ENCODE data around the gene REPS2. TPM values are rescaled to one million over a fixed set of nuclear protein-coding genes. Genes with fewer than 3 reads are reported as not detected.

Gene REPS2
- total and polyA plus RNA-seq, 8 donors = 12.6 to 19.5 (median 15.1) TPM

DNA sequence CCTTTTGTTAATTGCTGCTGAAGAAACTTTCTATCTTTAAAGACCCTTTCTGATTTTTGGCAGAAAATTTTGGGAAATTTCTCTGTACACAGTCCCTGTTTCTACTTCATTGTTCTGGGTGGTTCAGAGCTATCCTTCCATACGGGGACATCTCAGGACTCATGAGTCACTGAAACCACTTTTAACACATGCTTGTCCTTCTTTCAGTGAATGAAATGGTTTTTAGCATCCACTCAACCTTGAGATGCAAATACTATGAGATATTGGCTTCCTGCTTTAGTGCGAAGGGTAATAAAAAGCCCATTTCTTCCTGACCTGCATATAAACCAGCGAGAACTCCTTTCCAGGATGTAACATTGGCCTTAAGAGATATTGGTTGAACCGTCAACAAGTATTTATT, 158.0 kb downstream of the REPS2 start:
- Histone ChIP-seq H3K4me1 (no peaks in the 10 kb centered on the region), H3K27me3 (no peaks in the 10 kb centered on the region), H3K36me3 (peaks cover 0 to 6% of the 10 kb centered on the region in 2 donors), H3K9me3 (no peaks in the 10 kb centered on the region), H3K27ac (no peak overlapping the region), H3K4me3 (no peak overlapping the region)
- ATAC-seq (no peak), DNase-seq (no peak)
- intact Hi-C loops (cut with DNase I) = no loop called here
- TF ChIP-seq, protein P1, sequence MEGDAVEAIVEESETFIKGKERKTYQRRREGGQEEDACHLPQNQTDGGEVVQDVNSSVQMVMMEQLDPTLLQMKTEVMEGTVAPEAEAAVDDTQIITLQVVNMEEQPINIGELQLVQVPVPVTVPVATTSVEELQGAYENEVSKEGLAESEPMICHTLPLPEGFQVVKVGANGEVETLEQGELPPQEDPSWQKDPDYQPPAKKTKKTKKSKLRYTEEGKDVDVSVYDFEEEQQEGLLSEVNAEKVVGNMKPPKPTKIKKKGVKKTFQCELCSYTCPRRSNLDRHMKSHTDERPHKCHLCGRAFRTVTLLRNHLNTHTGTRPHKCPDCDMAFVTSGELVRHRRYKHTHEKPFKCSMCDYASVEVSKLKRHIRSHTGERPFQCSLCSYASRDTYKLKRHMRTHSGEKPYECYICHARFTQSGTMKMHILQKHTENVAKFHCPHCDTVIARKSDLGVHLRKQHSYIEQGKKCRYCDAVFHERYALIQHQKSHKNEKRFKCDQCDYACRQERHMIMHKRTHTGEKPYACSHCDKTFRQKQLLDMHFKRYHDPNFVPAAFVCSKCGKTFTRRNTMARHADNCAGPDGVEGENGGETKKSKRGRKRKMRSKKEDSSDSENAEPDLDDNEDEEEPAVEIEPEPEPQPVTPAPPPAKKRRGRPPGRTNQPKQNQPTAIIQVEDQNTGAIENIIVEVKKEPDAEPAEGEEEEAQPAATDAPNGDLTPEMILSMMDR (IDR thresholded peaks at IDR 0.05) = no peak

DNA sequence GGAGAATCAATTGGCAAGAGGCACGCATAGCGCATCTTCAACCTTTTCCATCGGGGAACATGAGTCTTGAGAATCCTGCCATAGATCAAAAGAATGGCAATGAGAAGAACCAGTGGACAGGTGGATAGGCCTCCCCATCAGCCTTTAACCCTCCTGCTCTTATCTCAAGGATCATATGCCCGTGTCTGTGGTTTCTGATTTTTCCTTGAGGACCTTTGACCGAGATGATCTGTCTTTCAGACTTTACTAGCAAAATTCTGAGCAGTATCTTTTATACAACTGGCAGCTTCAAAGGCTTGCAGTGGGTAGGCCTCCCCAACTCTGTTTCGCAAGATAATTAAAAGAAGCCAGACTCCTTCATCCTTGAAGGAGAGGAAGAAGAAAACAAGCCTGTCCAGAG, 174.4 kb downstream of the REPS2 start:
- no peaks in the 10 kb centered on the region for H3K36me3 ChIP-seq
- H3K4me1 ChIP-seq = no peaks in the 10 kb centered on the region
- TF ChIP-seq, protein P1 (IDR thresholded peaks at IDR 0.05) = no peak
- no peaks in the 10 kb centered on the region for H3K27me3 ChIP-seq
- no peak for ATAC-seq
- no peaks in the 10 kb centered on the region for H3K9me3 ChIP-seq
- DNase-seq = no peak
- H3K4me3 ChIP-seq = no peak overlapping the region
- intact Hi-C loops (cut with DNase I) = no loop called here
- H3K27ac ChIP-seq = no peak overlapping the region

- Histone ChIP-seq H3K27ac (no peak overlapping the region), H3K9me3 (no peaks in the 10 kb centered on the region), H3K4me3 (no peak overlapping the region), H3K4me1 (no peaks in the 10 kb centered on the region), H3K27me3 (no peaks in the 10 kb centered on the region), H3K36me3 (no peaks in the 10 kb centered on the region)
- intact Hi-C loops (cut with DNase I) = no loop called here
- TF ChIP-seq, protein P1 (IDR thresholded peaks at IDR 0.05) = no peak
- ATAC-seq (no peak), DNase-seq (no peak)
Observed at GRCh38 chrX:17154001-17154400, 207.5 kb downstream of the REPS2 start.

GRCh38 chrX:17160975-17161374, 214.5 kb downstream of the REPS2 start:
- Histone ChIP-seq H3K36me3 (no peaks in the 10 kb centered on the region), H3K4me1 (no peaks in the 10 kb centered on the region), H3K4me3 (no peak overlapping the region), H3K27me3 (no peaks in the 10 kb centered on the region), H3K27ac (no peak overlapping the region), H3K9me3 (peaks cover 0 to 22% of the 10 kb centered on the region in 2 donors)
- DNase-seq (no peak), ATAC-seq (no peak)
- intact Hi-C loops (cut with DNase I) = no loop called here
- TF ChIP-seq, protein P1 (IDR thresholded peaks at IDR 0.05) = no peak

- TF ChIP-seq, protein P1 (IDR thresholded peaks at IDR 0.05) = no peak
- no peaks in the 10 kb centered on the region for H3K4me1 ChIP-seq
- H3K27me3 ChIP-seq = no peaks in the 10 kb centered on the region
- no peak overlapping the region for H3K4me3 ChIP-seq
- H3K9me3 ChIP-seq = peaks cover 0 to 22% of the 10 kb centered on the region in 2 donors
- DNase-seq (no peak), ATAC-seq (no peak)
- H3K36me3 ChIP-seq = no peaks in the 10 kb centered on the region
- intact Hi-C loops (cut with DNase I) = no loop called here
- H3K27ac ChIP-seq = no peak overlapping the region
Observed at GRCh38 chrX:17161991-17162390, 215.5 kb downstream of the REPS2 start.
